Measurements from ENCODE around the gene ADI1.

The ADI1 gene

DNA sequence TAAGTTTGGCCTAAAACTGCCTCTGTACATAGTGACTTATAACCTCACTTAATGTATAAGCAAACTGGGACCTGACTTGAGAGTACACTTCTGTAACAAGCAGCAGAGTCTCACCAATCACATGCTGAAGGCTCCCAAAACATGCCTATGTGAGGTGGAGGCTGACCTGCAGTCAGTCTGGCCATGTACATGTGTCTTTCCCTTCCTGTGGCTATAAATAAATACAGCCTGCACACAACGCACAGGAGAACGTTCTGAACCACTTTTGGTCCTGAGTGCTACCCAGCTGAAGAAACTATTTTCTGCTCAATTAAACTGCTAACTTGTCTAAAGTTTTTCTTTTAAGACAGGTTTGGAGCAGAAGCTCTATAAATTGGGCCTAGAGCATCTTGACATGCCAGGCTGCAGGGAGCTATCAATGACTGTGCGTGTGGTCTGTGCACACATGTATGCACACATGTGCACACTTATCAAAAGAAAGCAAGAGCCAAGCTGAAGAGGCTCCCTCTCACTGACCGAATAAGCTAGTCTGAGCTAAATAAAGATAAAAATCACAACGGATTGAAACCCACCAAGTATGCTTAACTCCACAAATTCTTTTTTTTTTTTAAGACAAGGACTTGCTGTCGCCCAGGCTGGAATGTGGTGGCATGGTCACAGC is 23.8 kb upstream of the ADI1 start:
- Histone ChIP-seq H3K4me1 (ENCODE audit: control insufficient read depth, insufficient read depth, low read length, poor library complexity, severe bottlenecking) (no peaks in the 10 kb centered on the region), H3K27ac (ENCODE audit: low read depth, low read length, severe bottlenecking) (no peak overlapping the region), H3K4me3 (ENCODE audit: extremely low read depth, insufficient read depth, low read length, poor library complexity, severe bottlenecking) (no peak overlapping the region), H3K9me3 (ENCODE audit: control insufficient read depth, low read length) (no peaks in the 10 kb centered on the region), H3K36me3 (ENCODE audit: control insufficient read depth, insufficient read depth, low read length) (peaks cover 88% of the 10 kb centered on the region)
- 95 to 97% methylated on average over 6 of the region's 6 CpGs for WGBS, 2 experiments (ENCODE audit: insufficient coverage in 2 of 2)

DNA sequence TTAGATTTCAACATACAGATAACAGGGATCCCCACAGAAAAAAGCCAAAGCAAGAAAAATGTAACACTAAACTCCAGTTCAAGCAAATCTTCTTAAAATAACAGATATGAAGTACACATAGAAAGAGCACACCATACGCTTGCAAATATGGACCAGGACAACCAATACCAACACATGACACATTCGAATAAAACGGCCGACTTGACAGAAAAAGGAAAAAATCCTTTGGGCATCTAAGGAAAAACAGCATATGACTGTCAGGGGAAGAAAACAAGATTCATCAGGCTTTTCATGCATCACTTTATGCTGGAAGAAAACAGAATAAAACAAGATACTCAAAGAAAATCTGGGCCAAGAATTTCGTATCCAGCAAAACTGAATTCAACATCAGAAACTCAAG is 22.8 kb upstream of the ADI1 start:
- Histone ChIP-seq H3K27ac (ENCODE audit: low read depth, low read length, severe bottlenecking) (no peak overlapping the region), H3K36me3 (ENCODE audit: control insufficient read depth, insufficient read depth, low read length) (peaks cover 77% of the 10 kb centered on the region), H3K4me1 (ENCODE audit: control insufficient read depth, insufficient read depth, low read length, poor library complexity, severe bottlenecking) (peaks cover 1% of the 10 kb centered on the region), H3K9me3 (ENCODE audit: control insufficient read depth, low read length) (no peaks in the 10 kb centered on the region), H3K4me3 (ENCODE audit: extremely low read depth, insufficient read depth, low read length, poor library complexity, severe bottlenecking) (no peak overlapping the region)
- 92 to 93% methylated on average over 4 to 5 of the region's 5 CpGs for WGBS, 2 experiments (ENCODE audit: insufficient coverage in 2 of 2)

DNA sequence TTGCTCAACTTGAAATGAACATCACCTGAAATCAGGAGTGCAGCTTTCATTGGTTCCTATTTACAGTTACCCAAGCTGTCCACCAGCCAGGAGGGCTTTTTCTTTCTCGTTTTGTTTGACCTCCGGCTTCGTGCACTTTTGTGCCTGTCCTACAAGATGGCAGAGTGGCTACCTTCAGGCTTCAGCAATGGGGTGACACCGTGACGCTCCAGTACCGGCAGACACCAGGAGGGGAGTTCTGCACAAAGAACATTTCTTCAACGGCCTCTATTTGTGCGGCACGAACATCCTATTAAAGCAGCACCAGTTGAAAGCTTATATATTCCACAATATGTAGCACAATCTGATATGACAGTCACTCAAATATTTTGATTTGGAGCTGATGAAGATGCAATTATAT is 20.5 kb upstream of the ADI1 start:
- Histone ChIP-seq H3K4me1 (ENCODE audit: control insufficient read depth, insufficient read depth, low read length, poor library complexity, severe bottlenecking) (peaks cover 14% of the 10 kb centered on the region), H3K9me3 (ENCODE audit: control insufficient read depth, low read length) (no peaks in the 10 kb centered on the region), H3K27ac (ENCODE audit: low read depth, low read length, severe bottlenecking) (no peak overlapping the region), H3K4me3 (ENCODE audit: extremely low read depth, insufficient read depth, low read length, poor library complexity, severe bottlenecking) (no peak overlapping the region), H3K36me3 (ENCODE audit: control insufficient read depth, insufficient read depth, low read length) (peaks cover 56% of the 10 kb centered on the region)
- WGBS, 2 experiments (ENCODE audit: insufficient coverage in 2 of 2), result 82 to 92% methylated on average over 2 to 6 of the region's 9 CpGs

DNA sequence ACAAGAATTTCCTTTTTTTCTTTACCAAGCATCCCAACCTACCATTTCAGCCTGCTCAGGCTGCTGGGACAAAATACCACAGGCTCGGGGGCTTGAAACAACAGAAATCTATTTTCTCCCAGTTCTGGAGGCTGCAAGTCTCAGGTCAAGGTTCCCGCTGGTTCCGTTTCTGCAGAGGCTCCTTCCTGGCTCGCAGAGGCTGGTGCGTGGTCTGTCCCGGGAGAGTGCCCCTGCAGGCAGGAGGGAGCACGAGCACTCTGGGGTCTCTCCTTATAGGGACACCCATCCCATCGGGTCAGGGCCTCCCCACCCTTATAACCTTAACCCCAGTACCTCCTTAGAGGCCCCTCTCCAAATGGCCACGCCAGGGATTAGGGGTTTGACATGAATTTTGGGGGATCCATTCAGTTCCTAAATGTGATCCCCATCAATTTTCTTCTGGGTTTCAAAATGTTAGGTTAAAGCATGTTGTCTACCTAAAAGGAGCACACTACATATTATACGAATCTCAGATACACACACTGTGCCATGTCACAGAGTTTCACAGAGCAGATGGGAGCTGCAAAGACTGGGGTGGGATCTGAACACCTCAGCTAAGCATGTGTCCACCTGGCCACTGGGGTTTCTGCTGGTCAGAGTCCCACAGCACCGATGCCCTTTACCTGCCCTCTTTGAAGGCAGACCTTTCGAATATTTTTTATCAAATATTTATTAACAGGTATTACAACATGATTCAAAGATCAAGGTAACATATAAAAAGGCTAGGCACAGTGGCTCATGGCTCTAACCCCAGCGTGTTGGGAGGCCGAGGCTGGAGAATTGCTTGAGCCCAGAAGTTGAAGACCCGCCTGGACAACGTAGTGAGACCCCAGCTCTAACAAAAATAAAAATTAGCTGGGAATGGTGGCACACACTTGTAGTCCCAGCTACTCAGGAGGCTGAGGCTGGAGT is 17.6 kb upstream of the ADI1 start:
- Histone ChIP-seq H3K36me3 (ENCODE audit: control insufficient read depth, insufficient read depth, low read length) (peaks cover 43% of the 10 kb centered on the region), H3K4me3 (ENCODE audit: extremely low read depth, insufficient read depth, low read length, poor library complexity, severe bottlenecking) (peak overlapping the region; percentile 26), H3K9me3 (ENCODE audit: control insufficient read depth, low read length) (peaks cover 3% of the 10 kb centered on the region), H3K27ac (ENCODE audit: low read depth, low read length, severe bottlenecking) (peak overlapping the region; percentile 99), H3K4me1 (ENCODE audit: control insufficient read depth, insufficient read depth, low read length, poor library complexity, severe bottlenecking) (peaks cover 14% of the 10 kb centered on the region)
- WGBS, 2 experiments (ENCODE audit: insufficient coverage in 2 of 2), result 68 to 88% methylated on average over 5 to 11 of the region's 16 CpGs

DNA sequence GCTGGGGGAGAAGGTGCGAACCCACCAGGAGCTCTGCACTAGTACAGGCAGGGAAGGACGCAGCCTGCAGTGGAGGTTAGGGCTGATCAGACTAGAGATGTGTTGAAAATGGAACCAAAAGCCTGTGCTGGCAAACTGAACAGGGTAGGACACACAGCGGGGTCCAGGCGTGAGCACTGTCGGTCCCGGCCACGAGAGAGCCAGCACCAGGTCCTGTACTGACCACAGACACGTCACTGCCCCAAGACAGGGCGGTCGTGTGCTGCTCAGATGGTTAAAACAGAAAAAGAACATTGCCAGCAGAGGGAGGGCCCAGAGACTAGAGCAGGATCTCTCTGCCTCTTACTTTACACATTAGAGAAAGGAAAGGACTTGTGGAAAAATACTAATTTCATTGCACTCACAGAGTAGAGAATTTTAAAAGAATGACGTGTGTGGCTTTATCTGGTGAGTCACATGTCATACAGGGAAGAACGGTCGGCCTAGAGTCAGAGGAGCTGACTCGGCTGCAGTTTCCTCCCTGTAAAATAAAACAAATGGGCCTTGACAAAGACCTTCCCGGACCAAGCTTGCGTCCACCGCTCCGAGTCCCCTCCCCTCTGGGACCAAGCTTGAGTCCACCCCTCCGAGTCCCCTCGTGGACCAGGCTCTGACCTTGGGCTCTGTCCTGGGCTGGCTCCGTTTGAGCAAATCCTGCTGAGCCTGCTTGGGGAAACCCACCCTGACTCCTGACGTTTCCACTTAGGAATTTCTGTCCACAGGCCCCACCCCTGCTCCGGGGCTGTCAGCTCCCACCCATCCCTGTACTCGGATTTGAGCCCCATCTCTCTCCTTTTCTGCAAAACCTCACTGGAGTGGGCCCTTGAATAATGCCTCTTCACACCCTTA is 16.7 kb upstream of the ADI1 start:
- Histone ChIP-seq H3K27ac (ENCODE audit: low read depth, low read length, severe bottlenecking) (peak overlapping the region; percentile 99), H3K4me3 (ENCODE audit: extremely low read depth, insufficient read depth, low read length, poor library complexity, severe bottlenecking) (peak overlapping the region; percentile 26), H3K36me3 (ENCODE audit: control insufficient read depth, insufficient read depth, low read length) (peaks cover 34% of the 10 kb centered on the region), H3K9me3 (ENCODE audit: control insufficient read depth, low read length) (peaks cover 3% of the 10 kb centered on the region), H3K4me1 (ENCODE audit: control insufficient read depth, insufficient read depth, low read length, poor library complexity, severe bottlenecking) (peaks cover 14% of the 10 kb centered on the region)
- 50 to 61% methylated on average over 23 of the region's 24 CpGs for WGBS, 2 experiments (ENCODE audit: insufficient coverage in 2 of 2)

DNA sequence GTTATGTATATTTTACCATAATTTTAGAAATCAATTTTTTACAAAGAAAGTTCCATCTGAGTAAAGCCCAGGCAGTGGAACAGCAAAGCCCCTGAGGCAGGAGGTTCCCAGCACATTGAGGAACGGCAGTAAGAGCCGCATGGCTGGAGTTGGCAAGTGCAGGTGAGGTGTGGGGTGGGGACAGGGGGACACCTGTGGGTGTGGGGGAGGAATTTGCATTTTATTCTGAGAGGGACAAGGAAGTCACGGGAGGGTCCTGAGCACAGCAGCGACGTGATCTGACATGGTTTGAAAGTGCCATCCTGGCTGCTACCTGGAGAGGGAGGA is 16.1 kb upstream of the ADI1 start:
- peak overlapping the region; percentile 26 for H3K4me3 ChIP-seq (ENCODE audit: extremely low read depth, insufficient read depth, low read length, poor library complexity, severe bottlenecking)
- H3K36me3 ChIP-seq (ENCODE audit: control insufficient read depth, insufficient read depth, low read length), result peaks cover 28% of the 10 kb centered on the region
- H3K4me1 ChIP-seq (ENCODE audit: control insufficient read depth, insufficient read depth, low read length, poor library complexity, severe bottlenecking), result peaks cover 14% of the 10 kb centered on the region
- H3K9me3 ChIP-seq (ENCODE audit: control insufficient read depth, low read length), result peaks cover 3% of the 10 kb centered on the region
- WGBS, 2 experiments (ENCODE audit: insufficient coverage in 2 of 2), result 93% methylated on average over 4 of the region's 5 CpGs; no CpG with 5 or more reads in 1 of the 2 experiments
- H3K27ac ChIP-seq (ENCODE audit: low read depth, low read length, severe bottlenecking), result peak overlapping the region; percentile 99

DNA sequence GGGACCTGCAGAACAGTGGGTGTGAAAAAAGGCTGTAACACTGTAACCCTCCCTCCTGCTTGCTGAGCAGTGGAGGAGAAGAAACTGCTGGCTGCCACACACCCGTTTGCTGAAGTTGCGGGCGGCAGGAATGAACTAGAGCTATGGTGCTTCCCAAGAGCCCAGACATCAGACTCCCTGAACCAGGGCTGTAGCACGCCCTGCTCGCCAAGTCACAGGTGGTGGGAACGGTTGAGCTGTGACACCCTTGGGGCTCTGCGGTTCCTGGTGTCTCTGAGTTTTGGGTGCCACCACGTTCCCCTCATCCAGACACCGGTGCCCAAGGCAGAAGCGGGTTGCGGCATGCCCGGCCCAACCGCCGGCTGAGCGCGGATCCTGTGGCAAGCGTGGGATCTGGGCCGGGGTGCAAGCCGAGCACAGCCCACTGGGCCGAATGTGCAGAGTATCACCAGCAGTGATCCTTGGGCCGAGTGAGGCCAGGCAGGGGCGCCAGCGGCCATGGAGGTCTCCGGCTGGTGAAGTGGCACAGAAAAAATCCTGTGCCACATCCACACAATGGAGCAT is 15.0 kb upstream of the ADI1 start:
- H3K9me3 ChIP-seq (ENCODE audit: control insufficient read depth, low read length), result peaks cover 3% of the 10 kb centered on the region
- WGBS, 2 experiments (ENCODE audit: insufficient coverage in 2 of 2), result 91% methylated on average over 24 of the region's 24 CpGs
- no peak overlapping the region for H3K4me3 ChIP-seq (ENCODE audit: extremely low read depth, insufficient read depth, low read length, poor library complexity, severe bottlenecking)

DNA sequence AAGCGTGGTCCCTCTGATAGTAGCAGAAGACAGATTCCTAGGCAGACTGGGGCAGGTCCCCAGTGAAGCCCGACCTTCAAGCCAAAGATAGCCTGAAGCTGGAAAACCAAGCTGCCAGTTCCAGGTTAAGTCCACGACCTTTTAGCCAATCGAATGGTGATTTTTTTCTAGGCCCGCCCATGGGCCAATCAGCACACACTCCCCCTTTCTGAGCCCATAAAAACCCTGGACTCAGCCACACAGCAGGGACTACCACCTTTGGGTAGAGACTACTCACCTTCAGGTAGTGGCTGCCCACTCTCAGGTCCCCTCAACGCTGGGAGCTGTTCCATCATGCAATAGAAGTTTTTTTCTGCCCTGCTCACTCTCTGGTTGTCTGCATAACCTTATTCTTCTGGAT is 14.5 kb upstream of the ADI1 start:
- H3K36me3 ChIP-seq (ENCODE audit: control insufficient read depth, insufficient read depth, low read length), result peaks cover 17% of the 10 kb centered on the region
- WGBS, 2 experiments (ENCODE audit: insufficient coverage in 2 of 2), result 85 to 88% methylated on average over 5 to 6 of the region's 6 CpGs
- H3K9me3 ChIP-seq (ENCODE audit: control insufficient read depth, low read length), result peaks cover 3% of the 10 kb centered on the region
- H3K4me3 ChIP-seq (ENCODE audit: extremely low read depth, insufficient read depth, low read length, poor library complexity, severe bottlenecking), result no peak overlapping the region
- peaks cover 14% of the 10 kb centered on the region for H3K4me1 ChIP-seq (ENCODE audit: control insufficient read depth, insufficient read depth, low read length, poor library complexity, severe bottlenecking)
- H3K27ac ChIP-seq (ENCODE audit: low read depth, low read length, severe bottlenecking), result no peak overlapping the region

More for the DNA sequence above, 15.0 kb upstream of the ADI1 start:
- Histone ChIP-seq H3K27ac (ENCODE audit: low read depth, low read length, severe bottlenecking) (no peak overlapping the region), H3K36me3 (ENCODE audit: control insufficient read depth, insufficient read depth, low read length) (peaks cover 21% of the 10 kb centered on the region), H3K4me1 (ENCODE audit: control insufficient read depth, insufficient read depth, low read length, poor library complexity, severe bottlenecking) (peaks cover 14% of the 10 kb centered on the region)

DNA sequence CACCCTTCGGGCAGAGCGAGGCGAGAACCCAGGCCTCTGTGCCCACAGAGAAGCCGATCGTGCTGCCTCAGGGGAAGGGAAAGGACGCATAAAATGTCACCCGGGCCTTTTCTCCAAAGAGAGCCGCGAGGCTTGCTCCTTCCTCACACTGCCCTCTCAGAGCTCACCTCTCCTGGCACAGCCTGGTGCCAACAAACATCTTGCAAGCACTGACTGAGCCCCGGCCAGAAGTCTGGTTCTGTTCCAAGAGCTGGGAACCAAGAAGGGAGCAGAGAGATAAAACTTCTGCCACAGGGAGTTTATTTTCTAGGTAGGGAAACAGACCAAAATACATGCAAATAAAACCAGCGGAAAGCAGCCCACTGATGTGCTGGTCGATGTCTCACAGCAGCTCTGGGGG is 13.6 kb upstream of the ADI1 start:
- H3K27ac ChIP-seq (ENCODE audit: low read depth, low read length, severe bottlenecking), result no peak overlapping the region
- H3K9me3 ChIP-seq (ENCODE audit: control insufficient read depth, low read length), result peaks cover 3% of the 10 kb centered on the region
- H3K36me3 ChIP-seq (ENCODE audit: control insufficient read depth, insufficient read depth, low read length), result peaks cover 17% of the 10 kb centered on the region
- H3K4me3 ChIP-seq (ENCODE audit: extremely low read depth, insufficient read depth, low read length, poor library complexity, severe bottlenecking), result no peak overlapping the region
- peaks cover 14% of the 10 kb centered on the region for H3K4me1 ChIP-seq (ENCODE audit: control insufficient read depth, insufficient read depth, low read length, poor library complexity, severe bottlenecking)
- WGBS, 2 experiments (ENCODE audit: insufficient coverage in 2 of 2), result 89 to 96% methylated on average over 10 to 11 of the region's 12 CpGs

DNA sequence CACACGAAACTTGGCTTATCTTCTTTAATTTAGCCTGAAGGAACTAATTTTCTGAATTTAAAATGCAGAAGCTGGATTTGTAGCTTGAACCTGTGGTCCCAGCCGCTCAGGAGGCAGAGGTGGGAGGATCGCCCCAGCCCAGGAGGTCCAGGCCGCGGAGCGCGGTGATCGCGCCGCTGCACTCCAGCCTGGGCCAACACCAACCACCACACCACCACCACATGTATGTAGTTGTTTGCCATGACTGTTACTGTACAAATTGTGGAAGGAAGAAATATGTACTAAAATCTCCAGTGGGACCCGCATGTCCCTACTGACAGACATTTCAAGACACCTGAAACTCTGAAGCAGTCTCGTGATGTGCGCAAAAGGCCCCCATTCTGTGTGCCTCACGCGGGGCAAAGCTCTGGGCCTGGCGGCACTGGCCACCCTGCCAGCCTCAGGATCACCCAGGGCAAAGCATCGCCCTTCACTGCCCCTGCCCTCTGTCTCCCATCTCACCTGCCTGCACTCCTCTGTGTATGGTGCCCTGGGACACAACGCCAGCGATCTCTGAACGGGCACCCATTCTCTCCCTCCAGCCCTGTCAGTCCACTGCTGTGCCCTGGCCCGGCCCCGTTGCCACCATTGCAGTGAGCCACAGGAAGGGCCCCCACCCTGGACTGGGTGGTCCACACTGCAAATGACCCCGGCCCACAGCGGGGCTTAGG is 10.1 kb upstream of the ADI1 start:
- H3K36me3 ChIP-seq (ENCODE audit: control insufficient read depth, insufficient read depth, low read length), result peaks cover 12% of the 10 kb centered on the region
- H3K4me1 ChIP-seq (ENCODE audit: control insufficient read depth, insufficient read depth, low read length, poor library complexity, severe bottlenecking), result no peaks in the 10 kb centered on the region
- H3K4me3 ChIP-seq (ENCODE audit: extremely low read depth, insufficient read depth, low read length, poor library complexity, severe bottlenecking), result no peak overlapping the region
- H3K27ac ChIP-seq (ENCODE audit: low read depth, low read length, severe bottlenecking), result no peak overlapping the region
- peaks cover 3% of the 10 kb centered on the region for H3K9me3 ChIP-seq (ENCODE audit: control insufficient read depth, low read length)
- WGBS, 2 experiments (ENCODE audit: insufficient coverage in 2 of 2), result 94 to 97% methylated on average over 11 to 16 of the region's 24 CpGs
